CD14-positive monocyte (primary cell): ENCODE data around the gene HSF2. TPM values are rescaled to one million over a fixed set of nuclear protein-coding genes. Genes with fewer than 3 reads are reported as not detected.

ENCODE experiments used
- DNase-seq, 3 donors: peaks; one replicate each; pipeline ENCODE4 v3.0.0-alpha.2; 2011 to 2022
- H2AFZ ChIP-seq: 2 replicates; pipeline ENCODE4 v1.6.0; 2012; ENCODE audit warnings: mild to moderate bottlenecking, low read depth, low read length, inconsistent platforms; ENCODE audit not compliant: insufficient read depth, poor library complexity, severe bottlenecking
- H3K27ac ChIP-seq, 2 donors: 1 replicate in 1 of 2; 2 replicates in 1 of 2; pipeline ENCODE4 v1.5.1; 2012 to 2013; ENCODE audit warnings: low read length in 2 of 2, control low read depth in 1 of 2, inconsistent platforms in 1 of 2, low read depth in 1 of 2, mild to moderate bottlenecking in 1 of 2
- H3K27me3 ChIP-seq, 2 donors: one replicate each; pipeline versions ENCODE4 v1.6.0 to v1.6.1; 2011 to 2013; ENCODE audit warnings: low read length in 2 of 2; ENCODE audit not compliant: control insufficient read depth in 2 of 2, insufficient read depth in 2 of 2
- H3K36me3 ChIP-seq, 2 donors: replicated peaks in 1 of 2; 1 replicate in 1 of 2; 2 replicates in 1 of 2; pipeline versions ENCODE4 v1.5.1 to v1.6.1; 2012 to 2013; ENCODE audit warnings: low read length in 2 of 2, control low read depth in 1 of 2, inconsistent platforms in 1 of 2, mild to moderate bottlenecking in 1 of 2; ENCODE audit not compliant: insufficient read depth in 2 of 2, control insufficient read depth in 1 of 2
- H3K4me1 ChIP-seq, 2 donors: 1 replicate in 1 of 2; 2 replicates in 1 of 2; pipeline versions ENCODE4 v1.5.1 to v1.6.1; 2012 to 2013; ENCODE audit warnings: low read length in 2 of 2, control low read depth in 1 of 2, inconsistent platforms in 1 of 2, mild to moderate bottlenecking in 1 of 2, moderate library complexity in 1 of 2; ENCODE audit not compliant: insufficient read depth in 2 of 2, control insufficient read depth in 1 of 2
- H3K4me2 ChIP-seq: replicated peaks from 2 replicates; pipeline ENCODE3; 2012; ENCODE audit warnings: low read length, moderate library complexity, mild to moderate bottlenecking; ENCODE audit not compliant: poor library complexity, severe bottlenecking; ENCODE audit errors: extremely low read depth
- H3K4me3 ChIP-seq, 3 experiments: fragments of 200-600 bp in 1 of 3; sonication (generic) in 1 of 3; replicated peaks in 1 of 3; 1 replicate in 2 of 3; 2 replicates in 1 of 3; pipeline ENCODE4 v1.5.1; 2011 to 2013; ENCODE audit warnings: low read length in 3 of 3, mild to moderate bottlenecking in 3 of 3, control low read depth in 2 of 3, low read depth in 2 of 3, inconsistent platforms in 1 of 3, moderate library complexity in 1 of 3
- H3K79me2 ChIP-seq: 2 replicates; pipeline ENCODE4 v1.6.0; 2012; ENCODE audit warnings: mild to moderate bottlenecking, control low read depth, inconsistent platforms, low read length, moderate library complexity; ENCODE audit not compliant: insufficient read depth
- H3K9ac ChIP-seq: 2 replicates; pipeline ENCODE4 v1.6.0; 2017; ENCODE audit warnings: low read length, mild to moderate bottlenecking; ENCODE audit not compliant: insufficient read depth, poor library complexity, severe bottlenecking
- H3K9me3 ChIP-seq, 2 donors: replicated peaks in 1 of 2; 1 replicate in 1 of 2; 2 replicates in 1 of 2; pipeline versions ENCODE4 v1.5.1 to v1.6.1; 2012 to 2013; ENCODE audit warnings: low read length in 2 of 2, control low read depth in 1 of 2; ENCODE audit not compliant: control insufficient read depth in 1 of 2, insufficient read depth in 1 of 2
- H4K20me1 ChIP-seq: 2 replicates; pipeline ENCODE4 v1.6.0; 2012; ENCODE audit warnings: mild to moderate bottlenecking, low read length, control low read depth, moderate library complexity; ENCODE audit not compliant: insufficient read depth
- H3K27ac Mint-ChIP-seq, 7 donors: one replicate each; pipeline ENCODE4 v1.8.0; 2020; ENCODE audit warnings: mild to moderate bottlenecking in 7 of 7, mixed read lengths in 7 of 7, moderate library complexity in 6 of 7, inconsistent platforms in 2 of 7
- H3K27me3 Mint-ChIP-seq, 3 donors: one replicate each; pipeline ENCODE4 v1.8.0; 2021 to 2022; ENCODE audit warnings: low read depth in 3 of 3, mild to moderate bottlenecking in 3 of 3, mixed read lengths in 3 of 3, moderate library complexity in 3 of 3, inconsistent platforms in 1 of 3
- H3K36me3 Mint-ChIP-seq, 2 donors: one replicate each; pipeline ENCODE4 v1.8.0; 2020; ENCODE audit warnings: mixed read lengths in 2 of 2, inconsistent platforms in 1 of 2, mild to moderate bottlenecking in 1 of 2
- H3K4me1 Mint-ChIP-seq: one replicate; pipeline ENCODE4 v1.8.0; 2020; ENCODE audit warnings: mild to moderate bottlenecking, mixed read lengths
- H3K4me3 Mint-ChIP-seq, 2 donors: one replicate each; pipeline ENCODE4 v1.8.0; 2020; ENCODE audit warnings: mild to moderate bottlenecking in 2 of 2, mixed read lengths in 2 of 2, moderate library complexity in 1 of 2
- H3K9me3 Mint-ChIP-seq, 7 donors: one replicate each; pipeline ENCODE4 v1.8.0; 2020 to 2022; ENCODE audit warnings: mixed read lengths in 7 of 7, mild to moderate bottlenecking in 6 of 7, moderate library complexity in 6 of 7, inconsistent platforms in 2 of 7
- CTCF ChIP-seq: fragments of 200-600 bp; IDR thresholded peaks from one replicate; pipeline ENCODE4 v1.8.0; 2022; ENCODE audit warnings: antibody characterized with exemption, mild to moderate bottlenecking
- WGBS: methylation state at CpG from one replicate; pipeline ENCODE4 v1.1.5; 2013; ENCODE audit warnings: missing lambda C conversion rate; ENCODE audit not compliant: insufficient coverage; 5-methylcytosine and 5-hydroxymethylcytosine counted together
- intact Hi-C, 2 donors: fragments of 100-400 bp; cut with micrococcal nuclease; formaldehyde crosslinking; loops; one replicate each; pipeline versions ENCODE4 v1.15.0 to v1.15.1; 2023
- polyA plus RNA-seq, 3 donors: library from polyadenylated mRNA; depleted of rRNA in 1 of 3; unstranded in 2 of 3; stranded (reverse) in 1 of 3; fragments of 300-500 nt in 2 of 3; fragments of >200 nt in 1 of 3; fragmentation: Illumina TruSeq in 2 of 3; gene quantifications; 1 replicate in 2 of 3; 2 replicates in 1 of 3; pipeline ENCODE4 v1.2.3, GENCODE V29; 2012 to 2021

HSF2 gene
- polyA plus RNA-seq, 3 donors = 2.3 to 8.8 (median 2.6) TPM

GRCh38 chr6:122422003-122422402 lies 22.6 kb downstream of the HSF2 start:
- peaks cover 49 to 65% of the 10 kb centered on the region in 2 donors for H3K36me3 Mint-ChIP-seq
- no peaks in the 10 kb centered on the region for H3K27me3 ChIP-seq
- no peak overlapping the region for H3K9ac ChIP-seq
- H3K4me2 ChIP-seq = no peak overlapping the region
- H4K20me1 ChIP-seq = no peaks in the 10 kb centered on the region
- intact Hi-C loops = no loop called here
- no peak overlapping the region for H3K27ac Mint-ChIP-seq
- no peak for TF ChIP-seq CTCF
- no peaks in the 10 kb centered on the region for H3K79me2 ChIP-seq
- H3K9me3 ChIP-seq = no peaks in the 10 kb centered on the region
- no peaks in the 10 kb centered on the region for H3K9me3 Mint-ChIP-seq
- H3K4me3 Mint-ChIP-seq = no peak overlapping the region
- no peak for DNase-seq
- no peaks in the 10 kb centered on the region for H3K4me1 Mint-ChIP-seq
- H3K4me3 ChIP-seq = no peak overlapping the region
- WGBS = 100% methylated on average over 1 of the region's 2 CpGs
- H2AFZ ChIP-seq = no peak overlapping the region
- H3K27ac ChIP-seq = no peak overlapping the region
- no peaks in the 10 kb centered on the region for H3K4me1 ChIP-seq
- H3K36me3 ChIP-seq = peaks cover 15 to 82% of the 10 kb centered on the region in 2 donors
- no peaks in the 10 kb centered on the region for H3K27me3 Mint-ChIP-seq

GRCh38 chr6:122422614-122423267 lies 23.3 kb downstream of the HSF2 start:
- H3K27me3 Mint-ChIP-seq = no peaks in the 10 kb centered on the region
- WGBS = 88% methylated on average over 1 of the region's 1 CpG
- intact Hi-C loops = no loop called here
- peaks cover 15 to 80% of the 10 kb centered on the region in 2 donors for H3K36me3 ChIP-seq
- no peaks in the 10 kb centered on the region for H3K79me2 ChIP-seq
- no peak overlapping the region for H3K27ac Mint-ChIP-seq
- H3K4me1 Mint-ChIP-seq = no peaks in the 10 kb centered on the region
- no peaks in the 10 kb centered on the region for H3K4me1 ChIP-seq
- H3K27ac ChIP-seq = no peak overlapping the region
- H3K27me3 ChIP-seq = no peaks in the 10 kb centered on the region
- no peak overlapping the region for H3K4me3 ChIP-seq
- DNase-seq = no peak
- no peak overlapping the region for H3K4me2 ChIP-seq
- no peak overlapping the region for H3K9ac ChIP-seq
- no peak for TF ChIP-seq CTCF
- H4K20me1 ChIP-seq = no peaks in the 10 kb centered on the region
- no peak overlapping the region for H2AFZ ChIP-seq
- H3K36me3 Mint-ChIP-seq = peaks cover 50 to 64% of the 10 kb centered on the region in 2 donors
- H3K9me3 ChIP-seq = no peaks in the 10 kb centered on the region
- H3K9me3 Mint-ChIP-seq = no peaks in the 10 kb centered on the region
- no peak overlapping the region for H3K4me3 Mint-ChIP-seq
